GM12878 (cell line): ENCODE results near the gene DKK3. TPM values are rescaled to one million over a fixed set of nuclear protein-coding genes. Genes with fewer than 3 reads are reported as not detected.

ENCODE experiments used
- ATAC-seq: fragments of 200-7000 bp; cut with Tn5 transposase; 3 replicates; pipeline ENCODE4 v1.9.1; 2020; ENCODE audit warnings: mild to moderate bottlenecking, moderate library complexity
- BruUV-seq: library from RNA; stranded (reverse); fragments of 400-500 nt; replicated peaks from 2 replicates; lab custom pipeline; 2021; lab: Mats Ljungman, UMichigan
- CTCF ChIA-PET: fragments of 300-600 bp; sonication (Branson Sonifier 250); formaldehyde crosslinking; extraction: SDS; loops from one replicate; lab custom pipeline; 2021; ENCODE audit warnings: inconsistent platforms; lab: Yijun Ruan, JAX
- POLR2A ChIA-PET: fragments of 350-600 bp; formaldehyde crosslinking; extraction: SDS; loops from one replicate; lab custom pipeline; 2021; ENCODE audit warnings: inconsistent platforms; lab: Charles Lee
- RAD21 ChIA-PET: fragments of 300-600 bp; sonication (Branson Sonifier 250); formaldehyde crosslinking; loops from one replicate; lab custom pipeline; 2023; ENCODE audit warnings: antibody characterized with exemption; ENCODE audit not compliant: unreplicated experiment; lab: Charles Lee
- SMC1A ChIA-PET: fragments of 300-600 bp; sonication (Branson Sonifier 250); formaldehyde crosslinking; loops from one replicate; lab custom pipeline; 2023; ENCODE audit not compliant: unreplicated experiment, uncharacterized antibody; lab: Charles Lee
- DNase-seq: peaks from one replicate; pipeline ENCODE4 v3.0.0-alpha.2; 2011; ENCODE audit warnings: low read depth, low spot score
- FAIRE-seq: peaks from 3 replicates; lab custom pipeline; 2011; peaks lifted over from hg19 to GRCh38; lab: Jason Lieb, UNC
- H2AFZ ChIP-seq: 2 replicates; pipeline ENCODE4 v1.6.0; 2011; ENCODE audit warnings: low read depth, low read length, control low read depth; ENCODE audit not compliant: control insufficient read depth
- H3K27ac ChIP-seq: 2 replicates; pipeline ENCODE4 v1.5.1; 2011; ENCODE audit warnings: control low read depth; ENCODE audit not compliant: control insufficient read depth, insufficient read depth
- H3K27me3 ChIP-seq, 2 experiments: replicated peaks in 1 of 2; 2 replicates each; pipeline versions ENCODE4 v1.6.0 to v1.6.1; 2011; ENCODE audit warnings: low read length in 1 of 2; ENCODE audit not compliant: control insufficient read depth in 2 of 2, insufficient read depth in 2 of 2
- H3K36me3 ChIP-seq, 2 experiments: 2 replicates each; pipeline ENCODE4 v1.5.1; 2011; ENCODE audit warnings: low read length in 1 of 2; ENCODE audit not compliant: control insufficient read depth in 2 of 2, insufficient read depth in 2 of 2
- H3K4me1 ChIP-seq: 2 replicates; pipeline ENCODE4 v1.6.1; 2011; ENCODE audit warnings: mild to moderate bottlenecking, low read length, moderate library complexity, mixed read lengths; ENCODE audit not compliant: control insufficient read depth, insufficient read depth
- H3K4me2 ChIP-seq: 2 replicates; pipeline ENCODE4 v1.6.0; 2011; ENCODE audit warnings: control low read depth; ENCODE audit not compliant: control insufficient read depth, insufficient read depth
- H3K4me3 ChIP-seq: fragments of 200-600 bp; sonication (generic); 2 replicates; pipeline ENCODE4 v1.5.1; 2016
- H3K79me2 ChIP-seq: 2 replicates; pipeline ENCODE4 v1.6.0; 2011; ENCODE audit warnings: low read length; ENCODE audit not compliant: control insufficient read depth, insufficient read depth
- H3K9ac ChIP-seq: 2 replicates; pipeline ENCODE4 v1.8.0; 2011; ENCODE audit warnings: low read length, control low read depth, mixed read lengths; ENCODE audit not compliant: control insufficient read depth, insufficient read depth
- H3K9me3 ChIP-seq: replicated peaks from 3 replicates; pipeline ENCODE4 v1.5.1; 2011; ENCODE audit warnings: mild to moderate bottlenecking, low read length; ENCODE audit not compliant: control insufficient read depth, insufficient read depth
- H4K20me1 ChIP-seq: 2 replicates; pipeline ENCODE4 v1.6.0; 2011; ENCODE audit not compliant: control insufficient read depth, insufficient read depth
- E4F1 ChIP-seq: fragments of 450-650 bp; IDR thresholded peaks from 2 replicates; pipeline ENCODE4 v1.6.1; 2018; ENCODE audit warnings: borderline replicate concordance, mild to moderate bottlenecking; ENCODE audit not compliant: partially characterized antibody
- RELB ChIP-seq: fragments of 450-650 bp; IDR thresholded peaks from 2 replicates; pipeline ENCODE4 v1.6.1; 2017; ENCODE audit warnings: low read depth, mild to moderate bottlenecking, moderate library complexity
- YY1 ChIP-seq: IDR thresholded peaks from 2 replicates; pipeline ENCODE4 v1.6.1; 2011; ENCODE audit warnings: low read depth, mild to moderate bottlenecking, low read length
- ZBED1 ChIP-seq: IDR thresholded peaks from 2 replicates; pipeline ENCODE4 v1.6.1; 2016; ENCODE audit warnings: borderline replicate concordance
- WGBS: methylation state at CpG from one replicate; pipeline ENCODE4 v1.1.6; 2016; ENCODE audit warnings: low lambda C conversion rate; ENCODE audit not compliant: insufficient replicate concordance, insufficient coverage; ENCODE audit errors: missing lambda C conversion rate; 5-methylcytosine and 5-hydroxymethylcytosine counted together
- in situ Hi-C: fragments of 300-500 bp; cut with MboI; formaldehyde crosslinking; loops from 9 replicates; pipeline ENCODE4 v1.14.3; 2018; ENCODE audit warnings: mixed read lengths
- intact Hi-C: fragments of 100-400 bp; cut with micrococcal nuclease; formaldehyde crosslinking; loops from one replicate; pipeline ENCODE4 v1.14.2; 2022; ENCODE audit not compliant: unreplicated experiment
- polyA plus RNA-seq, 11 experiments: library from polyadenylated mRNA; depleted of rRNA in 4 of 11; unstranded in 6 of 11; stranded (reverse) in 5 of 11; fragments of >200 nt; fragmentation: Nextera tagmentation in 4 of 11; fragmentation: Illumina TruSeq in 1 of 11; extraction: Ambion mirVana in 4 of 11; extraction: Trizol in 1 of 11; gene quantifications; 1 replicate in 1 of 11; 2 replicates in 10 of 11; pipeline versions ENCODE4 v1.2.1 to v1.2.3, GENCODE V29; 2011 to 2016; ENCODE audit warnings: inconsistent platforms in 2 of 11, missing spikeins in 2 of 11, low read depth in 1 of 11
- total RNA-seq, 4 experiments: library from RNA; depleted of rRNA in 3 of 4; stranded (reverse); fragments of >200 nt in 3 of 4; fragmentation: Illumina TruSeq in 1 of 4; extraction: Trizol in 1 of 4; gene quantifications; 2 replicates each; pipeline versions ENCODE4 v1.2.1 to v1.2.3, GENCODE V29; 2013 to 2021
- TF ChIP-seq, protein P1 (sequence below): fragments of 450-650 bp; formaldehyde crosslinking; IDR thresholded peaks from 2 replicates; pipeline ENCODE4 v1.4.0; 2020; ENCODE audit warnings: mild to moderate bottlenecking, moderate library complexity

Gene DKK3
- total and polyA plus RNA-seq, 10 of the 15 experiments (the other 5 are each of a cell fraction or from before 2014, with no cell fraction given), result 0.07 to 0.16 (median 0.15) TPM; not detected in 7

- no peak for FAIRE-seq
- 32% methylated on average over 2 of the region's 2 CpGs for WGBS
Observed at GRCh38 chr11:11982975-11983374, 25.5 kb downstream of the DKK3 start.

DNA sequence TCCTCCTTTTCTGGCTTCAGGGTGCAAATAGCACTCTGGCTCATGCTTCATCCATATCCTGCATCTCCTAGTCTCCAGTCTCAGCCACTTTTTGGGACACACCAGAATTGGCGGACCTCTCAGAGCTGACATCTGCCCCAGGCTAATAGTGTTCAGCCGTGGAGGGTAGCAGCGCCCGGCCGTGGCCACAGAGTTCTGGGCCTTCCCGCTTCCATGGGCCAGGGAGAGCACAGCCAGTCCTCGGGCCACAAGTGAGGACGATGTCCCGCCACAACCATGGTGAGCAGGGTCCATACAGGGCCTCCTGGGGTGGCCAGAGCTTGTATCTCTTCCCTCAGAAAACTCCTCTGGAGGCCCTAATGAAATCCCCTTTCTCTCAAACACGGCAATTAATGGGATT is 26.0 kb downstream of the DKK3 start:
- Histone ChIP-seq H3K4me3 (no peak overlapping the region), H3K9ac (no peak overlapping the region), H3K79me2 (no peaks in the 10 kb centered on the region), H4K20me1 (no peaks in the 10 kb centered on the region), H3K27me3 (peaks cover 0 to 1% of the 10 kb centered on the region in 2 experiments; a peak in 1 of 4 replicates), H3K27ac (no peak overlapping the region), H3K36me3 (no peaks in the 10 kb centered on the region), H3K4me1 (no peaks in the 10 kb centered on the region), H3K4me2 (no peak overlapping the region), H3K9me3 (no peaks in the 10 kb centered on the region), H2AFZ (no peak overlapping the region)
- POLR2A ChIA-PET, result no interaction called here
- in situ Hi-C loops, result no loop called here
- intact Hi-C loops, result no loop called here
- FAIRE-seq (no peak), DNase-seq (no peak), ATAC-seq (no peak)
- RAD21 ChIA-PET, result no interaction called here
- WGBS, result 39% methylated on average over 10 of the region's 10 CpGs
- BruUV-seq, result no TSS peak
- CTCF ChIA-PET, result no interaction called here
- SMC1A ChIA-PET, result no interaction called here
- TF ChIP-seq RELB (no peak), ZBED1 (no peak), E4F1 (no peak)
- TF ChIP-seq, protein P1, sequence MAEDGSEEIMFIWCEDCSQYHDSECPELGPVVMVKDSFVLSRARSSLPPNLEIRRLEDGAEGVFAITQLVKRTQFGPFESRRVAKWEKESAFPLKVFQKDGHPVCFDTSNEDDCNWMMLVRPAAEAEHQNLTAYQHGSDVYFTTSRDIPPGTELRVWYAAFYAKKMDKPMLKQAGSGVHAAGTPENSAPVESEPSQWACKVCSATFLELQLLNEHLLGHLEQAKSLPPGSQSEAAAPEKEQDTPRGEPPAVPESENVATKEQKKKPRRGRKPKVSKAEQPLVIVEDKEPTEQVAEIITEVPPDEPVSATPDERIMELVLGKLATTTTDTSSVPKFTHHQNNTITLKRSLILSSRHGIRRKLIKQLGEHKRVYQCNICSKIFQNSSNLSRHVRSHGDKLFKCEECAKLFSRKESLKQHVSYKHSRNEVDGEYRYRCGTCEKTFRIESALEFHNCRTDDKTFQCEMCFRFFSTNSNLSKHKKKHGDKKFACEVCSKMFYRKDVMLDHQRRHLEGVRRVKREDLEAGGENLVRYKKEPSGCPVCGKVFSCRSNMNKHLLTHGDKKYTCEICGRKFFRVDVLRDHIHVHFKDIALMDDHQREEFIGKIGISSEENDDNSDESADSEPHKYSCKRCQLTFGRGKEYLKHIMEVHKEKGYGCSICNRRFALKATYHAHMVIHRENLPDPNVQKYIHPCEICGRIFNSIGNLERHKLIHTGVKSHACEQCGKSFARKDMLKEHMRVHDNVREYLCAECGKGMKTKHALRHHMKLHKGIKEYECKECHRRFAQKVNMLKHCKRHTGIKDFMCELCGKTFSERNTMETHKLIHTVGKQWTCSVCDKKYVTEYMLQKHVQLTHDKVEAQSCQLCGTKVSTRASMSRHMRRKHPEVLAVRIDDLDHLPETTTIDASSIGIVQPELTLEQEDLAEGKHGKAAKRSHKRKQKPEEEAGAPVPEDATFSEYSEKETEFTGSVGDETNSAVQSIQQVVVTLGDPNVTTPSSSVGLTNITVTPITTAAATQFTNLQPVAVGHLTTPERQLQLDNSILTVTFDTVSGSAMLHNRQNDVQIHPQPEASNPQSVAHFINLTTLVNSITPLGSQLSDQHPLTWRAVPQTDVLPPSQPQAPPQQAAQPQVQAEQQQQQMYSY (CRISPR knock-in tag), result no peak

More at GRCh38 chr11:11982975-11983374, 25.5 kb downstream of the DKK3 start:
- DNase-seq, result no peak
- no peak overlapping the region for H3K4me3 ChIP-seq
- H3K27ac ChIP-seq, result no peak overlapping the region
- H4K20me1 ChIP-seq, result no peaks in the 10 kb centered on the region
- H3K27me3 ChIP-seq, result peaks cover 0 to 1% of the 10 kb centered on the region in 2 experiments; a peak in 1 of 4 replicates
- H3K36me3 ChIP-seq, result no peaks in the 10 kb centered on the region
- intact Hi-C loops (no loop called here), in situ Hi-C loops (no loop called here)
- H3K79me2 ChIP-seq, result no peaks in the 10 kb centered on the region
- ChIA-PET SMC1A (no interaction called here), POLR2A (no interaction called here), CTCF (no interaction called here), RAD21 (no interaction called here)
- no TSS peak for BruUV-seq
- ATAC-seq, result no peak
- no peak overlapping the region for H3K9ac ChIP-seq
- H3K4me1 ChIP-seq, result no peaks in the 10 kb centered on the region
- no peaks in the 10 kb centered on the region for H3K9me3 ChIP-seq
- no peak overlapping the region for H3K4me2 ChIP-seq
- no peak overlapping the region for H2AFZ ChIP-seq
- TF ChIP-seq YY1, result no peak
